DND-41 (cell line): Measurements from ENCODE around the gene SYNE3.

Source experiments
- EZH2 ChIP-seq: IDR thresholded peaks from 3 replicates; pipeline ENCODE4 v1.6.1; 2012; ENCODE audit warnings: borderline replicate concordance, low read depth, mild to moderate bottlenecking, moderate library complexity, low read length, inconsistent platforms; ENCODE audit not compliant: severe bottlenecking
- TF ChIP-seq, protein P1 (sequence below): IDR thresholded peaks from 2 replicates; pipeline ENCODE4 v1.5.1; 2012; ENCODE audit warnings: borderline replicate concordance, low read length, moderate library complexity, mild to moderate bottlenecking; ENCODE audit not compliant: poor library complexity, severe bottlenecking; ENCODE audit errors: extremely low read depth

DNA sequence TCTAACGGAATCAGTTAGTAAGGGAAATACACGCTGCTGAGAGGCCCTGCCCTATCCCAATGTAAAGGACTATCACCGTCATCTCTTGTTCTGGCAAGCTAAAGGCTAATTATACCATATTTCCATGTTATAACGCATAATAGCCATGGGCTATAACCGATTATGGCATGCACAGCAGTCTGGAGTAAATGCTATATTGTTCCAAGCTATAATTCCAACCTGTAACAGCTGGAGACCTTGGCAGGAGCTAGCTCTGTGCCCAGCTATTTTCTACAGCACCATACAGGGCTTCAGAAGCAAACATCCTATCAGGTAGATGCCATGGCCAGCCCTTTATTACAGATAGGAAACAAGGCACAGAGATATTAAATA lies 26.3 kb downstream of the SYNE3 start:
- TF ChIP-seq, protein P1, sequence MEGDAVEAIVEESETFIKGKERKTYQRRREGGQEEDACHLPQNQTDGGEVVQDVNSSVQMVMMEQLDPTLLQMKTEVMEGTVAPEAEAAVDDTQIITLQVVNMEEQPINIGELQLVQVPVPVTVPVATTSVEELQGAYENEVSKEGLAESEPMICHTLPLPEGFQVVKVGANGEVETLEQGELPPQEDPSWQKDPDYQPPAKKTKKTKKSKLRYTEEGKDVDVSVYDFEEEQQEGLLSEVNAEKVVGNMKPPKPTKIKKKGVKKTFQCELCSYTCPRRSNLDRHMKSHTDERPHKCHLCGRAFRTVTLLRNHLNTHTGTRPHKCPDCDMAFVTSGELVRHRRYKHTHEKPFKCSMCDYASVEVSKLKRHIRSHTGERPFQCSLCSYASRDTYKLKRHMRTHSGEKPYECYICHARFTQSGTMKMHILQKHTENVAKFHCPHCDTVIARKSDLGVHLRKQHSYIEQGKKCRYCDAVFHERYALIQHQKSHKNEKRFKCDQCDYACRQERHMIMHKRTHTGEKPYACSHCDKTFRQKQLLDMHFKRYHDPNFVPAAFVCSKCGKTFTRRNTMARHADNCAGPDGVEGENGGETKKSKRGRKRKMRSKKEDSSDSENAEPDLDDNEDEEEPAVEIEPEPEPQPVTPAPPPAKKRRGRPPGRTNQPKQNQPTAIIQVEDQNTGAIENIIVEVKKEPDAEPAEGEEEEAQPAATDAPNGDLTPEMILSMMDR = no peak
- no peak for TF ChIP-seq EZH2
